HEK293 (cell line): ENCODE data around the gene CRYBG1.

Source experiments
- CTCF ChIA-PET: fragments of 350-600 bp; formaldehyde crosslinking; extraction: SDS; loops from one replicate; lab custom pipeline; 2021; ENCODE audit warnings: antibody characterized with exemption; lab: Yijun Ruan, JAX
- POLR2A ChIA-PET: fragments of 300-600 bp; formaldehyde crosslinking; extraction: SDS; loops from one replicate; lab custom pipeline; 2020; ENCODE audit warnings: antibody characterized with exemption, inconsistent platforms; lab: Yijun Ruan, JAX
- H3K27ac ChIP-seq: fragments of 200-500 bp; sonication (Bioruptor generic); 2 replicates; pipeline ENCODE4 v1.5.1; 2014; ENCODE audit warnings: low read depth, low read length, control low read depth, inconsistent platforms; ENCODE audit errors: extremely low read depth
- H3K36me3 ChIP-seq, 2 experiments: fragments of 200-500 bp in 1 of 2; sonication (Bioruptor generic) in 1 of 2; 1 replicate in 1 of 2; 2 replicates in 1 of 2; pipeline ENCODE4 v1.5.1; 2014 to 2017; ENCODE audit warnings: inconsistent platforms in 2 of 2, low read length in 2 of 2; ENCODE audit not compliant: control insufficient read depth in 2 of 2, insufficient read depth in 1 of 2
- H3K4me1 ChIP-seq: fragments of 200-500 bp; sonication (Bioruptor generic); 2 replicates; pipeline ENCODE4 v1.5.1; 2014; ENCODE audit warnings: mild to moderate bottlenecking, low read length, inconsistent platforms; ENCODE audit not compliant: control insufficient read depth, insufficient read depth
- H3K4me3 ChIP-seq: 2 replicates; pipeline ENCODE4 v1.5.1; 2011; ENCODE audit warnings: low read depth, mild to moderate bottlenecking, control low read depth, low read length, moderate library complexity
- H3K9me3 ChIP-seq: fragments of 200-500 bp; sonication (Bioruptor generic); 2 replicates; pipeline ENCODE4 v1.5.1; 2014; ENCODE audit warnings: low read depth, low read length, inconsistent platforms; ENCODE audit not compliant: control insufficient read depth, insufficient read depth
- ATF2 ChIP-seq: fragments of 450-650 bp; formaldehyde crosslinking; IDR thresholded peaks from 2 replicates; pipeline ENCODE4 v1.5.1; 2016; ENCODE audit warnings: missing biosample characterization, missing genetic modification characterization, low read depth
- KLF17 ChIP-seq: fragments of 450-650 bp; formaldehyde crosslinking; IDR thresholded peaks from 2 replicates; pipeline ENCODE4 v1.5.1; 2016; ENCODE audit warnings: missing biosample characterization, missing genetic modification characterization
- PRDM1 ChIP-seq: fragments of 450-650 bp; formaldehyde crosslinking; IDR thresholded peaks from 2 replicates; pipeline ENCODE4; 2016; ENCODE audit warnings: missing biosample characterization, missing genetic modification characterization
- TCF7L2 ChIP-seq: IDR thresholded peaks from 2 replicates; pipeline ENCODE4 v1.6.1; 2011; ENCODE audit warnings: low read depth, mild to moderate bottlenecking, inconsistent platforms, low read length, moderate library complexity, borderline replicate concordance
- TSHZ1 ChIP-seq: fragments of 450-650 bp; formaldehyde crosslinking; IDR thresholded peaks from 2 replicates; pipeline ENCODE4 v1.5.1; 2016; ENCODE audit warnings: missing biosample characterization, missing genetic modification characterization, borderline replicate concordance
- WT1 ChIP-seq: fragments of 450-650 bp; formaldehyde crosslinking; IDR thresholded peaks from 2 replicates; pipeline ENCODE4 v1.5.1; 2016; ENCODE audit warnings: missing biosample characterization, missing genetic modification characterization
- ZBTB1 ChIP-seq: fragments of 450-650 bp; formaldehyde crosslinking; IDR thresholded peaks from 2 replicates; pipeline ENCODE4 v1.5.1; 2016; ENCODE audit warnings: missing biosample characterization, missing genetic modification characterization
- ZNF10 ChIP-seq: fragments of 450-650 bp; formaldehyde crosslinking; IDR thresholded peaks from 2 replicates; pipeline ENCODE4 v1.5.1; 2017; ENCODE audit warnings: missing biosample characterization, missing genetic modification characterization
- ZNF138 ChIP-seq: fragments of 450-650 bp; formaldehyde crosslinking; IDR thresholded peaks from 2 replicates; pipeline ENCODE4 v1.5.1; 2016; ENCODE audit warnings: missing biosample characterization, missing genetic modification characterization, borderline replicate concordance
- ZNF19 ChIP-seq: fragments of 450-650 bp; formaldehyde crosslinking; IDR thresholded peaks from 2 replicates; pipeline ENCODE4; 2016; ENCODE audit warnings: missing biosample characterization, missing genetic modification characterization, low read depth
- ZNF2 ChIP-seq: fragments of 450-650 bp; formaldehyde crosslinking; IDR thresholded peaks from 2 replicates; pipeline ENCODE4 v1.5.1; 2016; ENCODE audit warnings: missing biosample characterization, missing genetic modification characterization
- ZNF223 ChIP-seq: fragments of 450-650 bp; formaldehyde crosslinking; IDR thresholded peaks from 2 replicates; pipeline ENCODE4 v1.5.1; 2016; ENCODE audit warnings: missing biosample characterization, missing genetic modification characterization
- ZNF324 ChIP-seq: fragments of 450-650 bp; formaldehyde crosslinking; IDR thresholded peaks from 2 replicates; pipeline ENCODE4 v1.5.1; 2016; ENCODE audit warnings: missing biosample characterization, missing genetic modification characterization
- ZNF48 ChIP-seq: fragments of 450-650 bp; formaldehyde crosslinking; IDR thresholded peaks from 2 replicates; pipeline ENCODE4 v1.5.1; 2016; ENCODE audit warnings: missing biosample characterization, missing genetic modification characterization
- ZNF514 ChIP-seq: fragments of 450-650 bp; formaldehyde crosslinking; IDR thresholded peaks from 2 replicates; pipeline ENCODE4 v1.5.1; 2016; ENCODE audit warnings: missing biosample characterization, missing genetic modification characterization
- ZNF558 ChIP-seq: fragments of 450-650 bp; formaldehyde crosslinking; IDR thresholded peaks from 2 replicates; pipeline ENCODE4 v1.5.1; 2016; ENCODE audit warnings: missing biosample characterization, missing genetic modification characterization
- ZNF560 ChIP-seq: fragments of 450-650 bp; formaldehyde crosslinking; IDR thresholded peaks from 2 replicates; pipeline ENCODE4 v1.5.1; 2017; ENCODE audit warnings: missing biosample characterization, missing genetic modification characterization, borderline replicate concordance
- ZNF561 ChIP-seq: fragments of 450-650 bp; IDR thresholded peaks from 2 replicates; pipeline ENCODE4 v1.5.1; 2018; ENCODE audit warnings: missing biosample characterization, missing genetic modification characterization, borderline replicate concordance
- ZNF580 ChIP-seq: fragments of 450-650 bp; formaldehyde crosslinking; IDR thresholded peaks from 2 replicates; pipeline ENCODE4 v1.5.1; 2016; ENCODE audit warnings: missing biosample characterization, missing genetic modification characterization
- ZNF610 ChIP-seq: fragments of 450-650 bp; formaldehyde crosslinking; IDR thresholded peaks from 2 replicates; pipeline ENCODE4 v1.5.1; 2016; ENCODE audit warnings: missing biosample characterization, missing genetic modification characterization, borderline replicate concordance
- ZNF639 ChIP-seq: fragments of 450-650 bp; formaldehyde crosslinking; IDR thresholded peaks from 2 replicates; pipeline ENCODE4 v1.5.1; 2016; ENCODE audit warnings: missing biosample characterization, missing genetic modification characterization
- ZNF664 ChIP-seq: fragments of 450-650 bp; formaldehyde crosslinking; IDR thresholded peaks from 2 replicates; pipeline ENCODE4 v1.5.1; 2016; ENCODE audit warnings: missing biosample characterization, missing genetic modification characterization
- ZNF768 ChIP-seq: fragments of 450-650 bp; formaldehyde crosslinking; IDR thresholded peaks from 2 replicates; pipeline ENCODE4 v1.5.1; 2018; ENCODE audit warnings: missing biosample characterization, mild to moderate bottlenecking, missing genetic modification characterization
- ZSCAN5A ChIP-seq: fragments of 450-650 bp; formaldehyde crosslinking; IDR thresholded peaks from 2 replicates; pipeline ENCODE4 v1.5.1; 2016; ENCODE audit warnings: missing biosample characterization, missing genetic modification characterization

The CRYBG1 gene

GRCh38 chr6:106380407-106380806 is 19.9 kb downstream of the CRYBG1 start:
- ChIA-PET POLR2A (no interaction called here), CTCF (no interaction called here)
- no peak overlapping the region for H3K4me3 ChIP-seq
- TF ChIP-seq ZNF2 (tag by site-specific recombination), result no peak
- no peak for TF ChIP-seq TSHZ1 (tag by site-specific recombination)
- 0 out of 2 replicates have a peak, but pooled peaks have one; percentile 12 for TF ChIP-seq ATF2
- no peak overlapping the region for H3K27ac ChIP-seq
- H3K4me1 ChIP-seq, result no peaks in the 10 kb centered on the region
- H3K36me3 ChIP-seq, result no peaks in the 10 kb centered on the region
- H3K9me3 ChIP-seq, result no peaks in the 10 kb centered on the region

GRCh38 chr6:106381223-106381622 is 20.7 kb downstream of the CRYBG1 start:
- no peak overlapping the region for H3K4me3 ChIP-seq
- no peaks in the 10 kb centered on the region for H3K9me3 ChIP-seq
- ChIA-PET POLR2A (interaction anchor here (0.6 kb wide), 1 partner anchor 21 kb away, joined by 4 read pairs; the partner anchor contains the start of gene CRYBG1), CTCF (interaction anchor here (0.7 to 2.3 kb wide), 4 partner anchors 10 to 41 kb away, joined by 3 to 5 read pairs (median 4); no protein-coding TSS in a partner anchor)
- no peaks in the 10 kb centered on the region for H3K36me3 ChIP-seq
- no peak overlapping the region for H3K27ac ChIP-seq
- TF ChIP-seq ZNF610 (tag by site-specific recombination) (no peak), PRDM1 (no peak), ZSCAN5A (no peak), ZNF19 (tag by site-specific recombination) (no peak), WT1 (no peak), ZNF514 (tag by site-specific recombination) (no peak), ZNF558 (no peak), ZNF48 (tag by site-specific recombination) (no peak), ZNF10 (tag by site-specific recombination) (no peak), ZNF561 (no peak), ZNF138 (no peak), TCF7L2 (no peak), ZNF324 (tag by site-specific recombination) (no peak), ZBTB1 (tag by site-specific recombination) (no peak)
- H3K4me1 ChIP-seq, result no peaks in the 10 kb centered on the region

GRCh38 chr6:106381881-106382280 is 21.4 kb downstream of the CRYBG1 start:
- POLR2A ChIA-PET, result interaction anchor here (0.6 kb wide), 1 partner anchor 22 kb away, joined by 4 read pairs; the partner anchor contains the start of gene CRYBG1
- H3K9me3 ChIP-seq, result no peaks in the 10 kb centered on the region
- CTCF ChIA-PET, result interaction anchor here (0.7 to 2.3 kb wide), 4 partner anchors 10 to 42 kb away, joined by 3 to 5 read pairs (median 4); no protein-coding TSS in a partner anchor
- no peak for TF ChIP-seq ZNF223 (tag by site-specific recombination)
- no peak for TF ChIP-seq ZNF580 (tag by site-specific recombination)
- no peak for TF ChIP-seq ZNF560 (tag by site-specific recombination)
- no peak for TF ChIP-seq ZNF138
- TF ChIP-seq ZNF768, result no peak
- TF ChIP-seq KLF17 (tag by site-specific recombination), result no peak
- no peak for TF ChIP-seq ZNF639 (tag by site-specific recombination)
- TF ChIP-seq ZNF514 (tag by site-specific recombination), result no peak
- no peak for TF ChIP-seq ZNF664

More at GRCh38 chr6:106381881-106382280, 21.4 kb downstream of the CRYBG1 start:
- H3K36me3 ChIP-seq, result no peaks in the 10 kb centered on the region
- H3K4me3 ChIP-seq, result no peak overlapping the region
- no peaks in the 10 kb centered on the region for H3K4me1 ChIP-seq
- H3K27ac ChIP-seq, result no peak overlapping the region
